Panc1 (cell line): ENCODE data around the gene ORM2. TPM values are rescaled to one million over a fixed set of nuclear protein-coding genes. Genes with fewer than 3 reads are reported as not detected.
"Not testable (repeated sequence)": the region's sequence is repeated elsewhere in the genome, so short reads cannot be mapped to it uniquely, and the experiment has no call there.

Experiments used
- ATAC-seq: fragments of 200-7000 bp; cut with Tn5 transposase; 2 replicates; pipeline ENCODE4 v1.9.1; 2020; ENCODE audit warnings: mild to moderate bottlenecking, moderate library complexity
- BruUV-seq: library from RNA; stranded (reverse); fragments of 400-500 nt; replicated peaks from 2 replicates; lab custom pipeline; 2021; lab: Mats Ljungman, UMichigan
- CTCF ChIA-PET: fragments of 300-600 bp; sonication (Branson Sonifier 250); formaldehyde crosslinking; loops from one replicate; lab custom pipeline; 2022; ENCODE audit warnings: antibody characterized with exemption; lab: Charles Lee
- POLR2A ChIA-PET: fragments of 300-600 bp; sonication (Branson Sonifier 250); formaldehyde crosslinking; loops from one replicate; lab custom pipeline; 2022; ENCODE audit warnings: antibody characterized with exemption; lab: Charles Lee
- DNase-seq: peaks from one replicate; pipeline ENCODE4 v3.0.0-alpha.2; 2010; ENCODE audit warnings: low read depth, low spot score
- H3K27ac ChIP-seq: 2 replicates; pipeline ENCODE4 v1.5.1; 2011; ENCODE audit warnings: mild to moderate bottlenecking, low read length, inconsistent platforms
- H3K27me3 ChIP-seq: fragments of 200-500 bp; sonication (Bioruptor generic); 2 replicates; pipeline ENCODE4 v1.6.0; 2014; ENCODE audit warnings: low read length, inconsistent platforms; ENCODE audit not compliant: control insufficient read depth, insufficient read depth
- H3K36me3 ChIP-seq: fragments of 200-500 bp; sonication (Bioruptor generic); 2 replicates; pipeline ENCODE4 v1.5.1; 2014; ENCODE audit warnings: inconsistent platforms, mild to moderate bottlenecking, low read length, moderate library complexity; ENCODE audit not compliant: control insufficient read depth, insufficient read depth
- H3K4me1 ChIP-seq: 2 replicates; pipeline ENCODE4 v1.5.1; 2011; ENCODE audit warnings: inconsistent platforms, mild to moderate bottlenecking, low read length, moderate library complexity; ENCODE audit not compliant: control insufficient read depth, insufficient read depth
- H3K4me3 ChIP-seq, 2 experiments: 2 replicates each; pipeline ENCODE4 v1.5.1; 2011 to 2012; ENCODE audit warnings: low read depth in 2 of 2, low read length in 2 of 2, mild to moderate bottlenecking in 2 of 2, inconsistent platforms in 1 of 2, moderate library complexity in 1 of 2
- H3K9me3 ChIP-seq: fragments of 200-500 bp; sonication (Bioruptor generic); 2 replicates; pipeline ENCODE4 v1.5.1; 2014; ENCODE audit warnings: low read depth, mild to moderate bottlenecking, inconsistent platforms, low read length, moderate library complexity; ENCODE audit not compliant: control insufficient read depth, insufficient read depth
- POLR2AphosphoS5 ChIP-seq: IDR thresholded peaks from 2 replicates; pipeline ENCODE4 v1.6.1; 2012; ENCODE audit warnings: mild to moderate bottlenecking, low read depth, low read length, moderate library complexity
- SIN3A ChIP-seq: IDR thresholded peaks from 2 replicates; pipeline ENCODE4 v1.6.1; 2012; ENCODE audit warnings: low read depth, mild to moderate bottlenecking, low read length, moderate library complexity, borderline replicate concordance; ENCODE audit not compliant: insufficient read depth
- TCF7L2 ChIP-seq: IDR thresholded peaks from 2 replicates; pipeline ENCODE4 v1.6.1; 2011; ENCODE audit warnings: mild to moderate bottlenecking, low read depth, low read length, inconsistent platforms
- in situ Hi-C: cut with HindIII; loops from 2 replicates; pipeline ENCODE4 v1.10.0; 2016; ENCODE audit warnings: low sequenced_read_pairs, low pct_unique_long_range_greater_than_20kb
- intact Hi-C: fragments of 100-400 bp; cut with micrococcal nuclease; formaldehyde crosslinking; loops from one replicate; pipeline ENCODE4 v1.10.0; 2022; ENCODE audit not compliant: unreplicated experiment
- total RNA-seq: library from RNA; stranded (reverse); gene quantifications from one replicate; pipeline ENCODE4 v1.2.1, GENCODE V29; 2021; ENCODE audit not compliant: unreplicated experiment
- TF ChIP-seq, protein P1 (sequence below): fragments of 450-650 bp; IDR thresholded peaks from 2 replicates; pipeline ENCODE4 v1.5.1; 2017; ENCODE audit warnings: mild to moderate bottlenecking
- TF ChIP-seq, protein P2 (sequence below), 2 experiments: IDR thresholded peaks; 2 replicates each; pipeline ENCODE4 v1.6.1; 2011 to 2012; ENCODE audit warnings: low read depth in 2 of 2, control low read depth in 1 of 2, low read length in 1 of 2, mild to moderate bottlenecking in 1 of 2, moderate library complexity in 1 of 2; ENCODE audit not compliant: insufficient read depth in 1 of 2

Gene ORM2
- total RNA-seq, 1 experiment from 2014 or later = 0.77 TPM

DNA sequence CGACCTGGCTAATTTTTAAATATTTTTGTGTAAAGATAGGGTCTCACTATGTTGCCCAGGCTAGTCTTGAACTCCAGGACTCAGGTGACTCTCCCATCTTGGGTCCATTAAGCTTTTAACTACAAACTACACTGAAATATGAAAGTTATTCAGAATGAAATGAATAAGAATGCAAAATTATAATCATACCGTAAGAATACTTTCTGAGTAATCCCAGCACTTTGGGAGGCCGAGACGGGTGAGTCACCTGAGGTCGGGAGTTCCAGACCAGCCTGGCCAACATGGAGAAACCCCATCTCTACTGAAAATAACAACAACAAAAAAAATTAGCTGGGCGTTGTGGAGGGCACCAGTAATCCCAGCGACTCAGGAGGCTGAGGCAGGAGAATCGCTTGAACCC lies 7.9 kb upstream of the ORM2 start:
- TF ChIP-seq, protein P1, sequence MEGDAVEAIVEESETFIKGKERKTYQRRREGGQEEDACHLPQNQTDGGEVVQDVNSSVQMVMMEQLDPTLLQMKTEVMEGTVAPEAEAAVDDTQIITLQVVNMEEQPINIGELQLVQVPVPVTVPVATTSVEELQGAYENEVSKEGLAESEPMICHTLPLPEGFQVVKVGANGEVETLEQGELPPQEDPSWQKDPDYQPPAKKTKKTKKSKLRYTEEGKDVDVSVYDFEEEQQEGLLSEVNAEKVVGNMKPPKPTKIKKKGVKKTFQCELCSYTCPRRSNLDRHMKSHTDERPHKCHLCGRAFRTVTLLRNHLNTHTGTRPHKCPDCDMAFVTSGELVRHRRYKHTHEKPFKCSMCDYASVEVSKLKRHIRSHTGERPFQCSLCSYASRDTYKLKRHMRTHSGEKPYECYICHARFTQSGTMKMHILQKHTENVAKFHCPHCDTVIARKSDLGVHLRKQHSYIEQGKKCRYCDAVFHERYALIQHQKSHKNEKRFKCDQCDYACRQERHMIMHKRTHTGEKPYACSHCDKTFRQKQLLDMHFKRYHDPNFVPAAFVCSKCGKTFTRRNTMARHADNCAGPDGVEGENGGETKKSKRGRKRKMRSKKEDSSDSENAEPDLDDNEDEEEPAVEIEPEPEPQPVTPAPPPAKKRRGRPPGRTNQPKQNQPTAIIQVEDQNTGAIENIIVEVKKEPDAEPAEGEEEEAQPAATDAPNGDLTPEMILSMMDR = no peak
- TF ChIP-seq POLR2AphosphoS5 = no peak
- TF ChIP-seq SIN3A = no peak
- TF ChIP-seq, protein P2, sequence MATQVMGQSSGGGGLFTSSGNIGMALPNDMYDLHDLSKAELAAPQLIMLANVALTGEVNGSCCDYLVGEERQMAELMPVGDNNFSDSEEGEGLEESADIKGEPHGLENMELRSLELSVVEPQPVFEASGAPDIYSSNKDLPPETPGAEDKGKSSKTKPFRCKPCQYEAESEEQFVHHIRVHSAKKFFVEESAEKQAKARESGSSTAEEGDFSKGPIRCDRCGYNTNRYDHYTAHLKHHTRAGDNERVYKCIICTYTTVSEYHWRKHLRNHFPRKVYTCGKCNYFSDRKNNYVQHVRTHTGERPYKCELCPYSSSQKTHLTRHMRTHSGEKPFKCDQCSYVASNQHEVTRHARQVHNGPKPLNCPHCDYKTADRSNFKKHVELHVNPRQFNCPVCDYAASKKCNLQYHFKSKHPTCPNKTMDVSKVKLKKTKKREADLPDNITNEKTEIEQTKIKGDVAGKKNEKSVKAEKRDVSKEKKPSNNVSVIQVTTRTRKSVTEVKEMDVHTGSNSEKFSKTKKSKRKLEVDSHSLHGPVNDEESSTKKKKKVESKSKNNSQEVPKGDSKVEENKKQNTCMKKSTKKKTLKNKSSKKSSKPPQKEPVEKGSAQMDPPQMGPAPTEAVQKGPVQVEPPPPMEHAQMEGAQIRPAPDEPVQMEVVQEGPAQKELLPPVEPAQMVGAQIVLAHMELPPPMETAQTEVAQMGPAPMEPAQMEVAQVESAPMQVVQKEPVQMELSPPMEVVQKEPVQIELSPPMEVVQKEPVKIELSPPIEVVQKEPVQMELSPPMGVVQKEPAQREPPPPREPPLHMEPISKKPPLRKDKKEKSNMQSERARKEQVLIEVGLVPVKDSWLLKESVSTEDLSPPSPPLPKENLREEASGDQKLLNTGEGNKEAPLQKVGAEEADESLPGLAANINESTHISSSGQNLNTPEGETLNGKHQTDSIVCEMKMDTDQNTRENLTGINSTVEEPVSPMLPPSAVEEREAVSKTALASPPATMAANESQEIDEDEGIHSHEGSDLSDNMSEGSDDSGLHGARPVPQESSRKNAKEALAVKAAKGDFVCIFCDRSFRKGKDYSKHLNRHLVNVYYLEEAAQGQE (IDR thresholded peaks at IDR 0.05; ENCODE audit: insufficient read depth in 1 of 2, low read depth in 2 of 2, low read length in 1 of 2) = no peak
- TF ChIP-seq TCF7L2 = no peak
- Histone ChIP-seq H3K4me1 (no peaks in the 10 kb centered on the region), H3K9me3 (no peaks in the 10 kb centered on the region), H3K27me3 (no peaks in the 10 kb centered on the region), H3K36me3 (no peaks in the 10 kb centered on the region), H3K4me3 (no peak overlapping the region), H3K27ac (no peak overlapping the region)
- no TSS peak for BruUV-seq
- ATAC-seq = no peak
- CTCF ChIA-PET = no interaction called here
- DNase-seq = no peak
- intact Hi-C loops (no loop called here), in situ Hi-C loops (no loop called here)
- POLR2A ChIA-PET = no interaction called here

DNA sequence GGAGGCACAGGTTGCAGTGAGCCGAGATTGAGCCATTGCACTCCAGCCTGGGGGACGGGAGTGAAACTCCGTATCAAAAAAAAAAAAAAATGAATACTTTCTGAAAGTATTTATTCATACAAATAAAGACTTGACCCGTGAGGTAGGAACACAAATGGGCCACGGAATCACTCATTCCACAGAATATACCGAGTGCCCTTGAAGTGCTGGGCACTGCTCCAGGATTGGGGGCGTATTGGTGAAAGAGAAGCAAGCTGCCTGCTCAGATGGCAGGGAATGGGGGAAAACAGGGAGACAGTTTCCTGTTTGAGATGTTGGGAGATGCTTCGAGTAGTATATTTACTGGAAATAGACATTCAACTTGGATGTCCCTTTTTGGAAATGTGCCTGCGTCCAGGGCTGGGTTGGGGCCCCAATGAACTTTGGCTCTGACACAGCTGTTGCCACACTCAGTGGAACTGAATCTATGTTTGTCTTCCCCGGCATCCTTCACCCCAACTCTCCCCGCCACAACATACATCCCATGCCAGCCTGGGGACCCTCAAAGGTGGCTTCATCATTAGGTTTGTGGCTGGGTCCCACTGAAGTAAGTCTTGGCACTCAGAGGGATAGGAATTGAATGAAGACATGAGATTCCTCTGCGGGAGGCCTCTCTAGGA lies 7.4 kb upstream of the ORM2 start:
- H3K4me3 ChIP-seq, CTCF ChIA-PET: not testable (repeated sequence)

DNA sequence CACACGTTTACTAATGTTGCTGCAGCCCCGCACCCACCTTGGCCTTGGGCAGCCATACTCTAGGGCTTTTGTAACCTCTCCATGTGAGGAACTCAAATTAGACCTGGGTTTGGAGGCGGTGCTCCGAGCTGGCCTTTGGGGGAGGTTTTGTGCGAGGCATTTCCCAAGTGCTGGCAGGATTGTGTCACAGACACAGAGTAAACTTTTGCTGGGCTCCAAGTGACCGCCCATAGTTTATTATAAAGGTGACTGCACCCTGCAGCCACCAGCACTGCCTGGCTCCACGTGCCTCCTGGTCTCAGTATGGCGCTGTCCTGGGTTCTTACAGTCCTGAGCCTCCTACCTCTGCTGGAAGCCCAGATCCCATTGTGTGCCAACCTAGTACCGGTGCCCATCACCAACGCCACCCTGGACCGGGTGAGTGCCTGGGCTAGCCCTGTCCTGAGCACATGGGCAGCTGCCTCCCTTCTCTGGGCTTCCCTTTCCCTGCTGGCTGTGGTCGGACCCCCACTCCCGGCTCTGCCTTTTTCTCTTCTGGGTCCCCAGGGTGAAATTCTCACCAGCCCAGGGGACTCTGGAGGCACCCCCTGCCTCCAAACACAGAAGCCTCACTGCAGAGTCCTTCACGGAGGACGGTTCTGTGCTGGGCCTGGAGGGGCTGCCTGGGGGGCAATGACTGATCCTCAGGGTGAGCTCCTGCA lies 6.7 kb upstream of the ORM2 start, which contains the start of gene ORM1:
TSS of gene ORM1 (plus strand) at position 268 of the 701 bp plus-strand sequence. CDS start at position 304, 36 bp downstream.
- BruUV-seq, DNase-seq, H3K9me3 ChIP-seq, intact Hi-C loops, ATAC-seq, CTCF ChIA-PET, POLR2A ChIA-PET, H3K36me3 ChIP-seq, in situ Hi-C loops, H3K4me1 ChIP-seq, H3K27ac ChIP-seq, H3K4me3 ChIP-seq, H3K27me3 ChIP-seq: not testable (repeated sequence)

More for the DNA sequence above, 7.4 kb upstream of the ORM2 start:
- H3K27ac ChIP-seq, DNase-seq, intact Hi-C loops, ATAC-seq, in situ Hi-C loops, H3K4me1 ChIP-seq, H3K9me3 ChIP-seq, H3K27me3 ChIP-seq, POLR2A ChIA-PET, H3K36me3 ChIP-seq, BruUV-seq: not testable (repeated sequence)

DNA sequence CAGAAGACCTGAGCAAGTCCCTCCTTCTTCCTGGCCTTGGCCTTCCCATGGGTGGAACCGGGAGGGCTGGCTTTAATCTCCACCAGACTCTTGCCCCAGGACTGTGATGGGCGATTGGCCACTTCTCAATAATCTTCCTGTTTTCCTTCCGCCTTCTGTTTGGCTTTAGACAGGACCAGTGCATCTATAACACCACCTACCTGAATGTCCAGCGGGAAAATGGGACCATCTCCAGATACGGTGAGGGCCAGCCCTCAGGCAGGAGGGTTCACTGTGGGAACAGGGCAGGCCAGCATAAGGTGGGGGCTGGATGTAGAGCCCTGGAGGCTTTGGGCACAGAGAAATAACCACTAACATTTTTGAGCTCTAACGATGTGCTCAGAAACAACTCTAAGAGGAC lies 5.8 kb upstream of the ORM2 start:
- H3K36me3 ChIP-seq, H3K4me1 ChIP-seq, H3K9me3 ChIP-seq, DNase-seq, intact Hi-C loops, H3K27me3 ChIP-seq, H3K4me3 ChIP-seq, ATAC-seq, BruUV-seq, in situ Hi-C loops, H3K27ac ChIP-seq, POLR2A ChIA-PET, CTCF ChIA-PET: not testable (repeated sequence)
